HG03196 (cell line): Measurements from ENCODE around the gene ZNF408.
"Not testable (repeated sequence)": the region's sequence is repeated elsewhere in the genome, so short reads cannot be mapped to it uniquely, and the experiment has no call there.

Source experiments
- ATAC-seq: cut with Tn5 transposase; IDR thresholded peaks from one replicate; pipeline ENCODE4 v1.9.1; 2021; ENCODE audit not compliant: unreplicated experiment

ZNF408 gene

GRCh38 chr11:46700241-46701077 lies at the start of gene ZNF408, which contains the start of gene ARHGAP1:
Gene ZNF408 (plus strand): TSS chr11:46701031. CDS start chr11:46701048, 17 bp downstream.
Gene ARHGAP1 (minus strand): TSS chr11:46700619. CDS start chr11:46696107, 4,512 bp downstream.
- ATAC-seq = peak; percentile 85

GRCh38 chr11:46655631-46656030 lies 45.2 kb upstream of the ZNF408 start:
- no peak for ATAC-seq

GRCh38 chr11:46657186-46657585 lies 43.6 kb upstream of the ZNF408 start:
- ATAC-seq = no peak

GRCh38 chr11:46658259-46658658 lies 42.6 kb upstream of the ZNF408 start:
- no peak for ATAC-seq

GRCh38 chr11:46659908-46660307 lies 40.9 kb upstream of the ZNF408 start:
- no peak for ATAC-seq

- ATAC-seq = no peak
Measured at GRCh38 chr11:46661836-46662235, 39.0 kb upstream of the ZNF408 start.

GRCh38 chr11:46662366-46662765 lies 38.5 kb upstream of the ZNF408 start:
- no peak for ATAC-seq

GRCh38 chr11:46663277-46663940 lies 37.4 kb upstream of the ZNF408 start:
- no peak for ATAC-seq

GRCh38 chr11:46664612-46665011 lies 36.2 kb upstream of the ZNF408 start:
- no peak for ATAC-seq

- ATAC-seq = no peak
Measured at GRCh38 chr11:46665356-46665755, 35.5 kb upstream of the ZNF408 start.

- ATAC-seq = no peak
Measured at GRCh38 chr11:46666516-46666915, 34.3 kb upstream of the ZNF408 start.

- no peak for ATAC-seq
Measured at GRCh38 chr11:46667043-46667481, 33.8 kb upstream of the ZNF408 start.

GRCh38 chr11:46668480-46669085 lies 32.2 kb upstream of the ZNF408 start:
- no peak for ATAC-seq

- ATAC-seq = no peak
Measured at GRCh38 chr11:46669711-46670139, 31.1 kb upstream of the ZNF408 start.

GRCh38 chr11:46670521-46670920 lies 30.3 kb upstream of the ZNF408 start:
- ATAC-seq = not testable (repeated sequence)

GRCh38 chr11:46671958-46672315 lies 28.9 kb upstream of the ZNF408 start:
- no peak for ATAC-seq

- ATAC-seq = no peak
Measured at GRCh38 chr11:46672381-46672839, 28.4 kb upstream of the ZNF408 start.

- ATAC-seq = no peak
Measured at GRCh38 chr11:46673713-46674462, 26.9 kb upstream of the ZNF408 start.

- no peak for ATAC-seq
Measured at GRCh38 chr11:46674463-46675287, 26.2 kb upstream of the ZNF408 start.

GRCh38 chr11:46675288-46675851 lies 25.5 kb upstream of the ZNF408 start:
- ATAC-seq = no peak
